NCI-H1930 (cell line): Measurements from ENCODE around the gene MT1A.

Experiments used
- DNase-seq, 2 experiments: peaks; one replicate each; lab custom pipeline; 2025; lab: John Stamatoyannopoulos, UW

The MT1A gene

DNA sequence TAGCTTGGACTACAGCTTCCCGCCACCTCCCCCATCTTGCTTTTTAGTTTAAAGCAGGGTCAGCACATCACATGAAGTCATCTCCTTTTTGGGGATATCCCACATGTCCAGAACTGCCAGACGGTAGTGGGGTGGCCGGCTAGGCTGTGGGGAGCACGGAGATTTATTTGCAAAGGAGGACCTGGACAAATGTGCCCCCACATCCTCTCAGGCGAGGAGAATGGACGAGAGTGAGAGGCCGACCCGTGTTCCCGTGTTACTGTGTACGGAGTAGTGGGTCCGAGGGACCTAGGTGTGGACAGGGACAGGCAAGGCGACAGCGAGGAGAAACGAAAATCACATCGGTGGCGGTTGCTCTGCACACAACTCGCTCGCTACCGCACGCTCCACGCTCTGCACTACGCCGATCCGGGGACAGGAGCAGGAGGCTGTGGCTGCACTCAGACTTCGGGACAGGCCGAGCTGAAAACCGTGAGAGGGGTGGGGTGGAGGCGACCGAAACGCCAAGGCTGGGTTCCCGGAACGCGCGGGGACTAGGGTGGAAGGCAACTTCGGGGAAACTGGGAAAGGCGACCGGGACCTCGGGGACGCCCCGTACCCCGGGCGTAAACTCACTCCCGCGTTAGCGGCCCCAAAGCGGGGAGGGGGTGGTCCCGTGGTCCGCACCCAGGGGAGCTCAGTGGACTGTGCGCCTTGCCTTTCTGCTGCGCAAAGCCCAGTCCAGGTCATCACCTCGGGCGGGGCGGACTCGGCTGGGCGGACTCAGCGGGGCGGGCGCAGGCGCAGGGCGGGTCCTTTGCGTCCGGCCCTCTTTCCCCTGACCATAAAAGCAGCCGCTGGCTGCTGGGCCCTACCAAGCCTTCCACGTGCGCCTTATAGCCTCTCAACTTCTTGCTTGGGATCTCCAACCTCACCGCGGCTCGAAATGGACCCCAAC is at the start of gene MT1A:
TSS of gene MT1A (plus strand) at position 853 of the 937 bp plus-strand sequence. CDS start at position 926, 73 bp downstream.
- peak in 1 of 2 experiments; percentile 7 for DNase-seq

DNA sequence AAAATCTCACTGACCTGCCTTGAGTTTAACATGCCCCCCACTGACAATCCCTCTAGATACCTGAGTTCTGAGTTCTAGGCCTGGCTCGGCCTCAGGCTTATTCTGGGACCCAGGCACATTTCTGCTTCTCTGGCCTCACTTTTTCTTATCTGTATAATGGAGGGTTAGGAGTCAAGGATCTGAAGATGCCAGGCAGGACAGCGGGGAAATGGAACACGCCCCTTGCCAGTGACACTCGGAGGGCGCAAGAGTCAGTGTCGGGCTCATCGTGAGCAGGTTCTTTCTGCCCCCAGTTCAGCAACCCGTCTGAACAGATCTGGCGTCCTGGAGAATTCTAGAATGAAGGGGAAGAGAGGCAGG is 49.7 kb upstream of the MT1A start:
- no peak for DNase-seq

DNA sequence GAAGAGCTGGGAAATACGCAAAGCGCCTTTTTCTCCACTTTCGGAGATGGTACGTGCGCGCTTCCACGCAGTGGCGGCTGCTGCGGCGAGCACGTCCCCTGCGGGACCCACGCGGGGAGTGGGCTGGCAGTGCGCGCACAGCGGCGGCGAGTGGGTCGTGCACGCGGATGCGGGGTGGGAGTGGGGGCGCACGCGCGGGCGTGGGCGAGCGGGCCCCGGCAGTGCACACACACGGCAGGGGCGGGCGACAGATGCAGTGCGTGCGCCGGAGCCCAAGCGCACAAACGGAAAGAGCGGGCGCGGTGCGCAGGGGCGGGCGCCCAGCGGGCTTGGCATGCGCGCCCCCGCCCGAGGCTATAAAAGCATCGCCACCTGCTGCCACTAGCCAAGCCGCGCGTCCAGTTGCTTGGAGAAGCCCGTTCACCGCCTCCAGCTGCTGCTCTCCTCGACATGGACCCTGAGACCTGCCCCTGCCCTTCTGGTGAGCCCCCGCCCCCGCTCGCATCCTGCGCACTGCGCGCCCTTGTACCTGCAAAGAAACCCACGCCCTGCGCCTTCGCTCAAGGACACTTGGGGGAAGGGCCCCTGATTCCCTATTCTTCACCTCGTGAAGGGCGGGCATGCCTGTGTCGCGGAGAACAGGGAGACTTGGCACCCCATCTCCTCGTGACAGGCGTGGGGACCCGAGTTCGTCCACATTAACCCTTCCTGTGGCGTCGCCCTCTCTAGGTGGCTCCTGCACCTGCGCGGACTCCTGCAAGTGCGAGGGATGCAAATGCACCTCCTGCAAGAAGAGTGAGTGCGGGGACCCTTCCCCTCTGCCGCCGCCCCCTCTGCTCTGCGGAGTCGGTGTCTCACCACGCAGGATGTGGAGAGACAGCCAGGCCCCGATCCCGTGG is 49.1 kb upstream of the MT1A start, which contains the start of gene MT3:
TSS of gene MT3 (plus strand) at position 388 of the 899 bp plus-strand sequence. CDS start at position 451, 63 bp downstream.
- DNase-seq = peak; percentile 26 to 29

GRCh38 chr16:56591377-56592060 is 46.9 kb upstream of the MT1A start:
- DNase-seq = no peak

DNA sequence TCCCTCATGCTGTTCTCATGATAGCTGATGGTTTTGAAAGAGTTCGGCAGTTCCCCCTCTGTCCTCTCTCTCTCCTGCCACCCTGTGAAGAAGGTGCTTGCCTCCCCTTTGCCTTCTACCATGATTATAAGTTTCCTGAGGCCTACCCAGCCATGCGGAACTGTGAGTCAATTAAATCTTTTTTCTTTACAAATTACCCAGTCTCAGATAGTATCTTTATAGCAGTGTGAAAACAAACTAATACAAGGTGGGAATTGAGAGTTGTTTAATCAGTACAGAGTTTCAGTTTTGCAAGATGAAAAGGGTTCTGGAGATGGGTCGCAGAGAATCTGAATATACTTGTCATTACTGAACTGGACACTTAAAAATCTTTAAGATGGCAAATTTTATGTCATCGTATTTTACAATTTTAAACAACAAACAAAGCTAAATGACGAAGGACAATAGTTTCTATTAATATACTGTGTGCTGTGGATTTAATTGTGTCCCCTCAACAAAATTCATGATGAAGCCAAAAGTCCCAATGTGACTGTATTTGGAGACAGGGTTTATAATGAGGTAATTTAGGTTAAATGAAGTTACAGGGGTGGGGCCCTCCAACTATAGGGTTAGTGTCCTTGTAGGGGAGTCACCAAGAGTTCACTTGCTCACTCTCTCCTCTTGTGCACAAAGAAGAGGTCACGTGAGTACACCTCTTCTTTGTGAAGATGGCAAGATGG is 44.7 kb upstream of the MT1A start:
- DNase-seq = no peak

- DNase-seq = no peak
Measured at GRCh38 chr16:56594292-56594619, 44.2 kb upstream of the MT1A start.

- no peak for DNase-seq
Measured at GRCh38 chr16:56600398-56600999, 38.0 kb upstream of the MT1A start.

GRCh38 chr16:56601325-56601724 is 37.1 kb upstream of the MT1A start:
- DNase-seq = no peak

GRCh38 chr16:56603589-56603988 is 34.9 kb upstream of the MT1A start:
- DNase-seq = no peak

- no peak for DNase-seq
Measured at GRCh38 chr16:56604966-56605365, 33.5 kb upstream of the MT1A start.

DNA sequence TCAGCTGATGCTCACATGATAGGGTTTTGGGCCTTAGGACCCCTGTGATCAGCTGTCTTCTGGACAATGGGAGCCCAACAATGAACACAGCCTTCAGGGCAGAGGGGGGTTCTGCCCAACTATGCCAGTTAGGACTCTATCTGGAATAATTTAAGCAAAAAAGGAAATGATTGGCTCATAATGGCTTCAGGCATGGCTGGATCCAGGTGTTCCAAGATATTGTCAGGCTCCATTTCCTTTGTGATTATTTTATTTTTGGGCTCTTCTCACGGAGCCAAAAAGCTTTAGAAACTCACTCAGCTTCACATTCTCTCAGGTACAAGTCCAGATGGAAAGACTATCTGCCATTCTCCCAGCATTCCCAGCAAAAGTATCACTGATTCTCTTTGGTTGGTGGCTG is 33.0 kb upstream of the MT1A start:
- DNase-seq = no peak

GRCh38 chr16:56606071-56606475 is 32.4 kb upstream of the MT1A start:
- DNase-seq = no peak

DNA sequence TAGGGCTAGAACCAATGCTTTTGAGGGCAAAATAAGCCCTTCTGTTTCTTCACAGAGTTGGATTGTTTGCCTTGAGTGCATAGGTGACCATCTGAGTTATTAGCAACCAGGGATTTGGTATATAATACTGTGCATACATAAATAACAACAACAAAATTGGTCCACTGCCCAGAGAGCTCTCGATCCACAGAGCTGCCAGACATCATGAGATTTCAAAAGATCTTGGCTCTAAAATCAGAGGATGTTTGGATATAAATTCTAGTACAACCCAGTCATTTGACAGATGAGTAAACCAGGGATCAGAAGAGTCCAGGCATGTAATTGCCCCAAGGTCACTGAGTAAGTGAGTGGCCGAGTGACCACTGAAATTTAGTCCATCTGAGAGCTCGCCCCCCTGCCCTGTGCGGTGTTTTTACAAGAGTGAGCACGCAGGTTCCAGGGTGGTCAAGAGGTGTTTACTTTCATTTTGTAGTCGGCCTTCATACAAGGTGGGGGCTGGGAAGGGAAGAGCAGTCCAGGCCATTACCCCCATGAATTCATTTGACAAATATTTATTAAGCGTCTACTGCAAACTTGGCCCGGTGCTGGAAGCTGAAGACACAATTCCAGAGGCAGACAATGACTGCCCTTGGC is 31.9 kb upstream of the MT1A start:
- no peak for DNase-seq

- no peak for DNase-seq
Measured at GRCh38 chr16:56607109-56607618, 31.3 kb upstream of the MT1A start.

GRCh38 chr16:56607675-56608042 is 30.8 kb upstream of the MT1A start:
- no peak for DNase-seq

DNA sequence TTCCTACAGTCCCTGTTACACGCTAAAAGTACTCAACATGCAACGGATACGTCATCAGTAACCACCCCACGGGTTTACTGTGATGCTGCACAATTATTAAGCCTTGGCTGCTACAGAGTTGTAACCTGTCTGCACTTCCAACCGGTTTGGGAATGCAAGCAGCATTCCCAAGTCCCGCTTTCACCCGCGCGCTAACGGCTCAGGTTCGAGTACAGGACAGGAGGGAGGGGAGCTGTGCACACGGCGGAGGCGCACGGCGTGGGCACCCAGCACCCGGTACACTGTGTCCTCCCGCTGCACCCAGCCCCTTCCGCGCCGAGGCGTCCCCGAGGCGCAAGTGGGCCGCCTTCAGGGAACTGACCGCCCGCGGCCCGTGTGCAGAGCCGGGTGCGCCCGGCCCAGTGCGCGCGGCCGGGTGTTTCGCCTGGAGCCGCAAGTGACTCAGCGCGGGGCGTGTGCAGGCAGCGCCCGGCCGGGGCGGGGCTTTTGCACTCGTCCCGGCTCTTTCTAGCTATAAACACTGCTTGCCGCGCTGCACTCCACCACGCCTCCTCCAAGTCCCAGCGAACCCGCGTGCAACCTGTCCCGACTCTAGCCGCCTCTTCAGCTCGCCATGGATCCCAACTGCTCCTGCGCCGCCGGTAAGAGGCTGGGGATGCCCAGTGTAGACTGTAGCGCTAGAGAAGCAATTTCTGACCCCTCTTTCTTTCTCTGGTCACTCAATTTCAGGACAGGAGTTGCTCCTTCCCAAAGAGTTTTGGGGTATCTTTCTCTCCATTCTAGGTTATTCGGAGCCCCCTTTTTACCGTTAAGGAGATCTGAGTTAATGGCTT is 30.2 kb upstream of the MT1A start, which contains the start of gene MT2A:
TSS of gene MT2A (plus strand) at position 542 of the 833 bp plus-strand sequence. CDS start at position 614, 72 bp downstream.
- peak; percentile 60 to 73 for DNase-seq

GRCh38 chr16:56608876-56609462 is 29.5 kb upstream of the MT1A start:
- DNase-seq = no peak

GRCh38 chr16:56609463-56609921 is 29.0 kb upstream of the MT1A start:
- no peak for DNase-seq
